ENCODE results near the gene TAF1A. TPM values are rescaled to one million over a fixed set of nuclear protein-coding genes. Genes with fewer than 3 reads are reported as not detected.

The TAF1A gene
- total and polyA plus RNA-seq, 2 of the 8 experiments (the other 6 are each of a cell fraction or from before 2014, with no cell fraction given) = 3.3 to 16.7 TPM

DNA sequence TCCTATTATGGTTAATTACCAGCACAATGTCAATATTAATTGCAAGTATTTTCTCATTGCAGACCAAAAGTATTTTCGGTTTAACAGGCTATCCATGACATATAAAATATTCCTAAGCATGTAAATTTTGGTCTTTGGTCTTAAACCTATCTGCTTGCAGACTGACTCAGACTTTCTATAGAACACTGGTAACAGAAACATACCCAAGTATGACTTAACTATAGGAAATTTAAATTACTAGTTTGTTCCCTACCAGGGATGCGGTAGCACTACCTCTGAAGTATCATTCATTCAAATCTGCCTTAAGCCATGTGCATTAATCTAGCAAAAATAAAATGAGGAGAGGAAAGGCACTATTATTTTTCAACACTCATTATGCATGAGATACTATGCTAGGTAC is 2.9 kb downstream of the TAF1A start:
- Histone ChIP-seq H3K9me3 (ENCODE audit: insufficient read depth in 2 of 2, low read depth in 1 of 2, low read length in 1 of 2) (no peaks in the 10 kb centered on the region), H3K18ac (ENCODE audit: extremely low read depth, low read length) (no peak overlapping the region), H3K4ac (replicated peaks; ENCODE audit: insufficient read length, low read depth, low read length) (no peak overlapping the region), H3K79me1 (ENCODE audit: low read depth, low read length) (no peaks in the 10 kb centered on the region; the same call in 1 of the 2 replicates), H2BK5ac (ENCODE audit: low read depth, low read length) (no peak overlapping the region), H4K91ac (replicated peaks; ENCODE audit: insufficient read length, low read length) (no peak overlapping the region), H2AFZ (ENCODE audit: low read length) (no peak overlapping the region), H3K4me2 (ENCODE audit: insufficient read depth in 1 of 2, low read depth in 2 of 2, low read length in 2 of 2) (no peak overlapping the region), H3K27ac (ENCODE audit: low read depth, low read length) (no peak overlapping the region), H2BK20ac (ENCODE audit: low read length) (no peak overlapping the region), H3K27me3 (replicated peaks in 1 of 4; ENCODE audit: control insufficient read depth in 3 of 4, extremely low read depth in 1 of 4, insufficient read depth in 3 of 4, low read length in 3 of 4) (no peaks in the 10 kb centered on the region), H3K36me3 (ENCODE audit: control insufficient read depth in 2 of 4, insufficient read depth in 4 of 4, low read length in 3 of 4) (peaks cover 2 to 37% (median 20%) of the 10 kb centered on the region in 4 experiments; a peak in 7 of 8 replicates), H3K4me3 (ENCODE audit: extremely low read depth in 1 of 4, insufficient read depth in 2 of 4, low read depth in 3 of 4, low read length in 4 of 4) (no peak overlapping the region), H4K20me1 (replicated peaks in 1 of 2; ENCODE audit: control insufficient read depth in 1 of 2, insufficient read depth in 2 of 2, low read length in 2 of 2) (no peaks in the 10 kb centered on the region), H3K4me1 (replicated peaks in 1 of 4; ENCODE audit: control insufficient read depth in 3 of 4, insufficient read depth in 4 of 4, low read length in 3 of 4) (peaks cover 0 to 3% (median 0%) of the 10 kb centered on the region in 4 experiments; a peak in 1 of 7 replicates), H3K79me2 (ENCODE audit: control insufficient read depth in 1 of 2, insufficient read depth in 2 of 2, low read length in 2 of 2) (peaks cover 0 to 42% of the 10 kb centered on the region in 2 experiments; a peak in 2 of 4 replicates), H2BK15ac (ENCODE audit: low read length) (no peak overlapping the region), H3K56ac (replicated peaks; ENCODE audit: insufficient read length, low read depth, low read length) (no peak overlapping the region), H3K23me2 (ENCODE audit: low read depth, low read length) (peaks cover 10% of the 10 kb centered on the region), H3K23ac (ENCODE audit: insufficient read length) (no peak overlapping the region), H2BK12ac (ENCODE audit: low read depth, low read length) (no peak overlapping the region), H2AK5ac (ENCODE audit: low read depth, low read length) (no peak overlapping the region), H4K8ac (ENCODE audit: extremely low read depth, insufficient read depth, low read length) (no peak overlapping the region), H3K14ac (ENCODE audit: insufficient read length) (no peak overlapping the region), H3K9ac (replicated peaks in 1 of 4; ENCODE audit: extremely low read depth in 1 of 4, low read depth in 3 of 4, low read length in 3 of 4) (no peak overlapping the region), H4K5ac (ENCODE audit: insufficient read length, low read depth, low read length) (no peak overlapping the region), H2BK120ac (replicated peaks; ENCODE audit: low read depth, low read length) (no peak overlapping the region)
- FAIRE-seq (no peak), DNase-seq (ENCODE audit: low read depth in 1 of 2, low spot score in 2 of 2) (no peak)
- ChIA-PET POLR2A (ENCODE audit: partially characterized antibody) (no interaction called here), CTCF (ENCODE audit: partially characterized antibody) (interaction anchor here (0.6 to 1.1 kb wide), 2 partner anchors 121 to 1386 kb away, joined by 3 to 5 read pairs; no protein-coding TSS in a partner anchor)
- WGBS, 2 experiments (ENCODE audit: extremely low coverage in 1 of 2, insufficient coverage in 1 of 2, insufficient read length in 1 of 2, insufficient replicate concordance in 2 of 2, low coverage in 1 of 2, low lambda C conversion rate in 2 of 2, missing lambda C conversion rate in 1 of 2) = 91% methylated on average over 2 of the region's 2 CpGs; no CpG with 5 or more reads in 1 of the 2 experiments
- TF ChIP-seq RBBP5 (IDR thresholded peaks at IDR 0.05; ENCODE audit: borderline replicate concordance, low read depth, low read length) (no peak), CHD2 (IDR thresholded peaks at IDR 0.05; ENCODE audit: low read length) (no peak), GABPA (IDR thresholded peaks at IDR 0.05; ENCODE audit: borderline replicate concordance, insufficient read depth, low read length) (no peak), ZNF274 (IDR thresholded peaks at IDR 0.05; ENCODE audit: borderline replicate concordance, extremely low read depth, low read length) (no peak), SAP30 (IDR thresholded peaks at IDR 0.05; ENCODE audit: insufficient read depth, insufficient replicate concordance, low read length) (no peak), CREB1 (IDR thresholded peaks at IDR 0.05) (no peak), YY1 (IDR thresholded peaks at IDR 0.05; ENCODE audit: low read depth, low read length) (no peak)
- TF ChIP-seq, protein P1, sequence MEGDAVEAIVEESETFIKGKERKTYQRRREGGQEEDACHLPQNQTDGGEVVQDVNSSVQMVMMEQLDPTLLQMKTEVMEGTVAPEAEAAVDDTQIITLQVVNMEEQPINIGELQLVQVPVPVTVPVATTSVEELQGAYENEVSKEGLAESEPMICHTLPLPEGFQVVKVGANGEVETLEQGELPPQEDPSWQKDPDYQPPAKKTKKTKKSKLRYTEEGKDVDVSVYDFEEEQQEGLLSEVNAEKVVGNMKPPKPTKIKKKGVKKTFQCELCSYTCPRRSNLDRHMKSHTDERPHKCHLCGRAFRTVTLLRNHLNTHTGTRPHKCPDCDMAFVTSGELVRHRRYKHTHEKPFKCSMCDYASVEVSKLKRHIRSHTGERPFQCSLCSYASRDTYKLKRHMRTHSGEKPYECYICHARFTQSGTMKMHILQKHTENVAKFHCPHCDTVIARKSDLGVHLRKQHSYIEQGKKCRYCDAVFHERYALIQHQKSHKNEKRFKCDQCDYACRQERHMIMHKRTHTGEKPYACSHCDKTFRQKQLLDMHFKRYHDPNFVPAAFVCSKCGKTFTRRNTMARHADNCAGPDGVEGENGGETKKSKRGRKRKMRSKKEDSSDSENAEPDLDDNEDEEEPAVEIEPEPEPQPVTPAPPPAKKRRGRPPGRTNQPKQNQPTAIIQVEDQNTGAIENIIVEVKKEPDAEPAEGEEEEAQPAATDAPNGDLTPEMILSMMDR (IDR thresholded peaks at IDR 0.05; ENCODE audit: control extremely low read depth in 1 of 3, insufficient read depth in 1 of 3, low read depth in 1 of 3, low read length in 3 of 3) = no peak
- TF ChIP-seq, protein P2, sequence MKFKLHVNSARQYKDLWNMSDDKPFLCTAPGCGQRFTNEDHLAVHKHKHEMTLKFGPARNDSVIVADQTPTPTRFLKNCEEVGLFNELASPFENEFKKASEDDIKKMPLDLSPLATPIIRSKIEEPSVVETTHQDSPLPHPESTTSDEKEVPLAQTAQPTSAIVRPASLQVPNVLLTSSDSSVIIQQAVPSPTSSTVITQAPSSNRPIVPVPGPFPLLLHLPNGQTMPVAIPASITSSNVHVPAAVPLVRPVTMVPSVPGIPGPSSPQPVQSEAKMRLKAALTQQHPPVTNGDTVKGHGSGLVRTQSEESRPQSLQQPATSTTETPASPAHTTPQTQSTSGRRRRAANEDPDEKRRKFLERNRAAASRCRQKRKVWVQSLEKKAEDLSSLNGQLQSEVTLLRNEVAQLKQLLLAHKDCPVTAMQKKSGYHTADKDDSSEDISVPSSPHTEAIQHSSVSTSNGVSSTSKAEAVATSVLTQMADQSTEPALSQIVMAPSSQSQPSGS (IDR thresholded peaks at IDR 0.05; ENCODE audit: low read length) = no peak
